ENCODE data around the gene TMEM170B. TPM values are rescaled to one million over a fixed set of nuclear protein-coding genes. Genes with fewer than 3 reads are reported as not detected.
"Not testable (repeated sequence)": the region's sequence is repeated elsewhere in the genome, so short reads cannot be mapped to it uniquely, and the experiment has no call there.

TMEM170B gene
- polyA plus RNA-seq, 3 donors = 9.1 to 11.5 (median 9.8) TPM

DNA sequence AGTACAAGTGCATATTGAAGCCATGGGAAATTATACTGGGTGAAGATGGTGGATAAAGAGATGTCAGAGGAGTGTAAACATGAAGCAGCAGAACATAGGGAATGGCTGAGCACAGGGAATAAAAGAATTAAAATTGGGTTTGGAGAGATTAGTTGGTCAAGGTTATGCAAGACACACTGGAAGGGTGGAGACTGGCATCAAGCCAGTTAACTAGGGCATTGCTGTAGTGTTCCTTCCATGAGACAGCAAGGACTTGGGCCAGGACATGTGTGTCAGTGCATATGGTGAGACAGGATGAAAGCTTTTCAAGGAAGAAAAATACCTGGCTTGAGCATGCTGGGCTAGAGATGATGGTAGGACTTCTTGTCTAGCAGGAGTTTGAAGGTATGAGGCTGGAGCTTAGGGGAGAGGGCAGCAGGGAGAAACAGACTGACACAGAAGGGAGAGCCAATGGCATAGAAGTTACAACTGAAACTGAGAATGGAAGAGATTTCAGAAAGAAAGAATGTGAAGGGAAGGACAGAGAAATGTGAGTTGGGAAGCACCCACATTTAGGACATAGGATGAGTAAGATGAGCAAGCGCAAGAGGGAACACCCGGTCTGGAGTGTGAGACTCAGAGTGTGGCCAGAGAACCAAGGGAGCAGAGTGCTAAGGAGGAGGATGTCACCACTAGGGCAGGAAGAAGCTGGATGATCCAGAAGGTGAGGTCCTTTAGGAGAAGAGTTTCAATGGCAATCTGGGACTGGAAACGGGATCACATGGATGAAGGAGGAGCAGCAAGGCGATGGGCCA lies 14.5 kb upstream of the TMEM170B start:
- DNase-seq (ENCODE audit: extremely low read depth in 1 of 11, low read depth in 9 of 11, low spot score in 4 of 11) = no peak

DNA sequence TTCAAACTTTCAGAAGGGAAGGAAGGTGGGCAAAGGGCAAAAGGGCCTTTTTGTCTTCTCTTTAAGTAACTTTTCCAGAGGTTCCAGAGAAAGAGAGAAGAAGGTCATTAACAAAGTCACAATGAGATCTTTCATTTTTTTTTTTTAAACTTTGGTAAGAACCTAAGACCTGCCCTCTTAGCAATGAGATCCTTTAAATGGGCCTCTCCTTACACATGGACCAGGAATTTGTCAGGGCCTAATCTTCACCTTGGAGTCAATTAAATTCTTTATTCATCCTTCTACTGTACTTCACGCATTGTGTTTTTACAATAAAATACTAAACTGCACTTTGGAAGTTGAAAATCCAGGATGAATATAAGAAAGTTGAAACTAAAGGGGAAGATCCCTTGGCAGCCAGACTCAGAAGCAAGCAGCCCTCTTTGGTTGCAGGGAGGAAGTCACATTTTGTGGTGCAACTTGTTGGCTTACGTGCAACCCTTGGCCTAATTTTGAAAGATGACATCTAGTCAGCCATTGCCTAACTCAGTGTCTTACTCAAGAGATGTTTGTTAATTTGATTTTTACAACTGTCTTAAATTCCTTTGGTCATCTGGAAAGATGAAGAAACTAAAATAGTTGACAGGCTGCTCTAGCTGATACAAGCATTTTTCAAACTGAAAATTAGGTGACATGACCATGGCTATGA lies 11.9 kb upstream of the TMEM170B start:
- DNase-seq (ENCODE audit: extremely low read depth in 1 of 11, low read depth in 9 of 11, low spot score in 4 of 11) = no peak

DNA sequence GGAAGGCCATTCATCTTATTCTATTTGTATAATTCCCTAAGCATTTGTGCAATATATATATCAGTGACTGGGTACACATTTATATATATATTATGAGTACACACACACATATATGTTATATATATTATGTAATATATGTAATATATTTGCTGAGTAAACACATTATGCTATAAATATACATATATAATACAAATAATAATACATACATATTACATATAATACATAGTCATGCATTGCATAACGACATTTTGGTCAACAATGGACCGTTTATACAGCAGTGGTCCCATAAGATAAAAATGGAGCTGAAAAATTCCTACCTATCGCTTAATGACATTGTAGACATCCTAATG lies 11.4 kb upstream of the TMEM170B start:
- DNase-seq (ENCODE audit: extremely low read depth in 1 of 11, low read depth in 9 of 11, low spot score in 4 of 11) = no peak

DNA sequence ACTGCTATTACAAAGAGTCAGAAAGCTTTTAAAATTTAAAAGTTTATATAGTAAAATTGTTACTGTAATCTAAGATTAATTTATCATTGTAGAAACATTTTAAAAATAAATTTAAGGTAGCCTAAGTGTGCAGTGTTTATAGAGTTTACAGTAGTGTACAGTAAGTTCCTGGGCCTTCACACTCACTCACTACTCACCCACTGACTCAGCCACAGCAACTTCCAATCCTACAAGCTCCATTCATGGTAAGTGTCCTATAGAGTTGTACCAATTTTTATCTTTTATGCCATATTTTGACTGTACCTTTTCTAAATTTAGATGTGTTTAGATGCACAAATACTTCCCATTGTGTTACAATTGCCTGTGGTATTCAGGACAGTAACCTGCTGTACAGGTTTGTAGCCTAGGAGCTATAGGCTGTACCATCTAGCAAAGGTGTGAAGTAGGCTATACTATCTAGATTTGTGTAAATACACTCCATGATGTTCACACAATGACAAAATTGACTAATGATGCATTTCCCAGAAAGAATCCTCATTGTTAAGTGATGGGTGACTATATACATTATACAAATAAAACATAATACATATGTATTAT lies 10.2 kb upstream of the TMEM170B start:
- no peak for DNase-seq (ENCODE audit: extremely low read depth in 1 of 11, low read depth in 9 of 11, low spot score in 4 of 11)

DNA sequence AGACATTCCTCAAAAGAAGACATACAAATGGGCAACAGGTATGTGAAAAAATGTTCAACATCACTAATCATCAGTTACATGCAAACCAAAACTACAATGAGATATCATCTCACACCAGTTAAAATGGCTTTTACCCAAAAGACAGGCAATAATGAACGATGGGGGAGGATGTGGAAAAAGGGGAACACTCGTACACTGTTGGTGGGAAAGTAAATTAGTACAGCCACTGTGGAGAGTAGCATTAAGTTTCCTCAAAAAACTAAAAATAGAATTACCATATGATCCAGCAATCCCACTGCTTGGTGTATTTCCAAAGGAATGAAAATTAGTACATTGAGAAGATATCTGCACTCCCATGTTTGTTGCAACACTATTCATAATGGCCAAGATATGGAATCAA lies 8.6 kb upstream of the TMEM170B start:
- no peak for DNase-seq (ENCODE audit: extremely low read depth in 1 of 11, low read depth in 9 of 11, low spot score in 4 of 11)

DNA sequence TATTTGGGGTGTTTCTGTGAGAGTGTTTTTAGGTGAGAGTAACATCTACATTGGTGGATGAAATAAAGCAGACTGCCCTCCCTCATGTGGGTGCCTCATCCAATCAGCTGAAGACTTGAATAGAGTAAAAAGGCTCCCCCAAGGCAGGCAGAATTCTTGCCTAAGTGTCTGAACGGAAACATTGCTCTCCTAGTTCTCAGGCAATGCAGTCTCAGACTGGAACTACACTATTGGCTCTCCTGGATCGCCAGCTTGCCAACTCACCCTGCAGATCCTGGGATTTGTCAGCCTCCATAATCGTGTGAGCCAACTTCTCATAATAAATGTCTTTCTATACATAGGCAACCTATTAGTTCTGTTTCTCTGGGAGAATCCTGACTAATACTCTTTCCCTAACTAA lies 5.5 kb upstream of the TMEM170B start:
- no peak for DNase-seq (ENCODE audit: extremely low read depth in 1 of 11, low read depth in 9 of 11, low spot score in 4 of 11)

DNA sequence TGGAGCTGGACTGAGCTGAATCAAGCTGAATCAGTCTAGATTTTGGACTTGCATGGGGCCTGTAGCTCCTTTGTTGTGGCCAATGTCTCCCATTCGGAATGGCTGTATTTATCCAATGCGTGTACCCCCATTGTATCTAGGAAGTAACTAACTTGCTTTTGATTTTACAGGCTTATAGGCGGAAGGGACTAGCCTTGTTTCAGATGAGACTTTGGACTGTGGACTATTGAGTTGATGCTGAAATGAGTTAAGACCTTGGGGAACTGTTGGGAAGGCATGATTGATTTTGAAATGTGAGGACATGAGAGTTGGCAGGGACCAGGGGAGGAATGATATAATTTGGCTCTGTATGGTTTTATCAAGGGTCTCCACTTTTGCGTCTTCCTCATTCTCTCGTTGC lies 3.0 kb upstream of the TMEM170B start:
- no peak for DNase-seq (ENCODE audit: extremely low read depth in 1 of 11, low read depth in 9 of 11, low spot score in 4 of 11)

DNA sequence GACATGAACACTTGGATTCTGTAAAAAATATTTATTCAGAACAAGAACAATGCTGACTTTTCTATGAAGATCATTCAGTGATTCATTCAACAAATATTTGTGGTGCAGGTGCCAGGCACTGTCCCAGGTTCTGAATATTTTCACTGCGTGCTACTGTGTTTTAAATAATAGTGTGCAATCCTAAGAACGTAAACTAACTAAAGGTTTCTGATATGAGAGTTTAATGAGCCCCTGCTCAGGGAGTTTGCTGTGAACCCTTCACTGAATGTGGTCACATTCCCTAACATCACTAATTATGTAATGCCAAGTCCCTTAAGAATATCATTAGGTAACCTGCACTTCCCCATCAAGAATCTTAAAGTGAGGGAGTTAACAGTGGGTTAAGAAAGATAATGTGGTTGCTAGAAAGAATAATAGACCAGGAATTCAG lies 1.7 kb upstream of the TMEM170B start:
- no peak for DNase-seq (ENCODE audit: extremely low read depth in 1 of 11, low read depth in 9 of 11, low spot score in 4 of 11)

DNA sequence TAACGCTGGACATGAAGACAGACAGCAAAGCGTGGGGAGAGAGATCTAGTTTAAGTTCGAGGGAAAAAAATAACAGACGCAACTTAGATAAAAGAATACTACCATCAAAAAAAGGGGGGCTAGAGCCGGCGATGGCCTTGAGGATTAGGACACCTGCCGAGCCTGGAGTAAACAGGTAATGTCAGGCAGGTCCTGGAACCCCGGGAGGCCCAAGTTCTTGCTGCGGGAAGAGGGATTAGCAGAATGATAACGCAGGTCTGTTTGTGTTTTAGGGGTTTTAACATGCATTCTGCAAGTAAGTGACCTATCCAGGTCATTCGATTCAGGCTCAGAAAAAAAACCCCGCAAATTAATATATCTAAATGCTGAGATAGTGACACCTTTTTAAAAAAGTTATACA lies 754 bp upstream of the TMEM170B start:
- DNase-seq (ENCODE audit: extremely low read depth in 1 of 11, low read depth in 9 of 11, low spot score in 4 of 11) = peak in 2 of 11 donors; percentile 3 to 7

DNA sequence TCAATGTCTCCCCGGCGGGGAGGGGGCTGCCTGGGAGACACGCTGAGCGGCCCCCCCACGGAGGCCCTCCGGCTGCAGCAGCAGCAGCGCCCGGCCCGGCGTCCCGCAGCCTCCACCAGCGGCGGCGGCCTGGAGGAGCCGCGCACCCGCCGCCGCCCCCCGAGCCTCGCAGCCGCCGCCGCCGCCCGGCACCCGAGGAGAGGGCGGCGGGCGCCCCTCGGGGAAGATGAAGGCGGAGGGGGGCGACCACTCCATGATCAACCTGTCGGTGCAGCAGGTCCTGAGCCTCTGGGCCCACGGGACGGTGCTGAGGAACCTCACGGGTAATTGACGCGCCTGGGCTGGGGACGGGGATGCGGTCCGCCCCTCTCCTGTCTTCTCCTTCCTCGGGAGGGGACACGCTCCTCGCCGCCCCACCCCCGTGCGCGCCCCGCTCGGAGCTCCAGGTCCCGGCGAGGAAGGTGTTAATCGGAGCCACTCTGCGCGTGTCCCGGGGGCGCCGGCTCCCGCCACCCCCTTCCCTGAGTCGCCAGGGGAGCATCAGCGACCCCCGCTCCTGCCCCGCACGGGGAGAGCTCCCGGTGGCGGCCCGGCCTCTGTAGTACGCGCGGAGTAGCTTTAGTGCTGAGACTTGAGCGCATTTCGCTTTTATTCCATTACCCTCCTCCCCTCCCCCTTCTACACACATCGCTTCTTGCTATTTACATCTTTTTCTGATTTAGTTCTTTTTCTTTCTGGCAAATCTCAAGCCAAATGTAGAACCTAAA lies 686 bp downstream of the TMEM170B start:
- peak in 3 of 11 donors; percentile 17 to 26 (median 19) for DNase-seq (ENCODE audit: extremely low read depth in 1 of 11, low read depth in 9 of 11, low spot score in 4 of 11)

DNA sequence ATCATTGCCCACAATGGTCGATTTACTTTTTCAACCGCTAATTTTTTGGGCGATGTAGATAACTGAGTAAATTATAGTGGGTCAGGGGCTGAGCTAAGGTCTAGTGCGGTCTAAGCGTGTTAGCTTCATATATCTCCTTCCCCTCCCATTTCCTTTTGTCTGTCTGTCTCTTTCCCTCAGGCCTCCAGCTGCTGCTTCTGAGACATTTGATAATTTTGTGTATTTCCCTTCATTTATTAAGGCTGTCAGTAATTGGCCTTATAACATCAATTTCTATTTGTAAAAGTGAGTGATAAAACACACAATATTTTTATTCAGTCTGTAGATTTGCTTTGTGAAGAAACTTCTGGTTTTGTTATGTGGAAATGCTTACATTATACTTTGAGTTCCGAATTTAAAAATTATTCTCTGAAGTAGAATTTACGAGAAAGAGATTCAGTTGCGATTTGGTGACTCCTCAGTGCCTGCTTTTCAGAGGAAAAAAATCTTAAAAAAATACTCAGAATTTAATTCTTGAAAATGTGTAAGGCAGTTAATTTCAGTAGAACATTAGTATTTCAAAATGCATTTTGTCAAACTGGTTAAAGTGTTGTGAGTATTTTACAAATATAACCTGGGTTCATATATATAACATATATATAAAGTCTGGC lies 1.4 kb downstream of the TMEM170B start:
- no peak for DNase-seq (ENCODE audit: extremely low read depth in 1 of 11, low read depth in 9 of 11, low spot score in 4 of 11)

DNA sequence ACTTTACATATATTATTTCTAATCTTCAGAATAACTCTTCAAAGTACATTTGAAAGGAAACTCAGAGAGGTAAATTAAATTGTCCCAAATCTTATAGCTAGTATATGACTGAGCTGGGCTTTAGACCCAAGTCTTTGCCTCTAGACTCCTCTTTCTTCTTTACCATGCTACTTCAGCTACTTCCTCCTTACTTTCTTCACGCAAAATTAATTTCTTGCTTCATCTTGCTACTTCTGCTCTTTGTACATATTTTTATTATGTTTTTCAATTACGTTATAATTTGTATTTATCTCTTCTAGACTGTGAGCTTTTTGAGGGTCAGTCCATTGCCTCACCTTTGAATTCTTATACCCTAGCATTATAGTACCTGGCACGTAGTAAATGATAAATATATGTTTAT lies 5.3 kb downstream of the TMEM170B start:
- no peak for DNase-seq (ENCODE audit: extremely low read depth in 1 of 11, low read depth in 9 of 11, low spot score in 4 of 11)

DNA sequence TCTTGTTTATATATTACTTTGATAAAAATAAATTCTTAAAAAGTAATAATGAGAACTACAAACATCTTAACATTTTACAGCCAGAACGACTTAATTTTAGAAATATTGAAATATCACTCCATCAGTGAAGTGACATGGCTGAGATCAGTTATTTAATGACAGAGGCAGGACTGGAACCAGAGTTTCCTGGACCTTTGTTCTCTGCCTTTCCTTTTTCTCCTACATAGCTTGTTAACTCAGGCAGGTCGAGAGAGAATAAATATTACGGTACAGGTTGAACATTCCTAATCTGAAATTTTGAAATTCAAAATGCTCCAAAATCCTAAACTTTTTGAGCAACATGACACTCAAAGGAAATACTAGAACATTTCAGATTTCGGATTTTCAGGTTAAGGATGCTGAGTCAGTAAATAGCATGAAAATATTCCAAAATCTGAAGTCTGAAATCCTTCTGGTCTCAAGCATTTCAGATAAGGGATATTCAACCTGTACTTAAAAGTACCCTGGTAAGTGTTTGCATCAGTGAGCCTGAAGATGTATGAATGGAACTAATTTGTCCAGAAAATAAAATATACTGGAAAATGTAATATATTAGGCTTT lies 6.5 kb downstream of the TMEM170B start:
- DNase-seq (ENCODE audit: extremely low read depth in 1 of 11, low read depth in 9 of 11, low spot score in 4 of 11) = no peak

DNA sequence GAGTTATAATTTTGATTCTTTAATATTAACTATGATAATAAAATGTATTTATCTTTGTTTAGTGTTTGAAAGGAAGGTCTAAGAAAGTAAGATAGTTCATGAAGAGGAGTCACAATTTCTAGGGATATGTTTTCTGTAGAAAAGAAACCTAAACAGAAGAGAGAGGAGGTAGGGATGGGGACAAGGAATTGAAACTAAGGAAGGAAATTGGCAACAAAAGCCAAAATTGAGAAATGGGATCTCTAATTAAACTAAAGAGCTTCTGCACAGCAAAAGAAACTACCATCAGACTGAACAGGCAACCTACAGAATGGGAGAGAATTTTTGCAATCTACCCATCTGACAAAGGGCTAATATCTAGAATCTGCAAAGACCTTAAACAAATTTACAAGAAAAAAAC lies 10.3 kb downstream of the TMEM170B start:
- not testable (repeated sequence) for DNase-seq (ENCODE audit: extremely low read depth in 1 of 11, low read depth in 9 of 11, low spot score in 4 of 11)

DNA sequence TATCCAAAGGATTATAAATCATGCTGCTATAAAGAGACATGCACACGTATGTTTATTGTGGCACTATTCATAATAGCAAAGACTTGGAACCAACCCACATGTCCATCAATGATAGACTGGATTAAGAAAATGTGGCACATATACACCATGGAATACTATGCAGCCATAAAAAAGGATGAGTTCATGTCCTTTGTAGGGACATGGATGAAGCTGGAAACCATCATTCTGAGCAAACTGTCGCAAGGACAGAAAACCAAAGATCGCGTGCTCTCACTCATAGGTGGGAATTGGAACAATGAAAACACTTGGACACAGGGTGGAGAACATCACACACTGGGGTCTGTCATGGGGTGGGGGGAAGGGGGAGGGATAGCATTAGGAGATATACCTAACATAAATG lies 11.0 kb downstream of the TMEM170B start:
- not testable (repeated sequence) for DNase-seq (ENCODE audit: extremely low read depth in 1 of 11, low read depth in 9 of 11, low spot score in 4 of 11)

DNA sequence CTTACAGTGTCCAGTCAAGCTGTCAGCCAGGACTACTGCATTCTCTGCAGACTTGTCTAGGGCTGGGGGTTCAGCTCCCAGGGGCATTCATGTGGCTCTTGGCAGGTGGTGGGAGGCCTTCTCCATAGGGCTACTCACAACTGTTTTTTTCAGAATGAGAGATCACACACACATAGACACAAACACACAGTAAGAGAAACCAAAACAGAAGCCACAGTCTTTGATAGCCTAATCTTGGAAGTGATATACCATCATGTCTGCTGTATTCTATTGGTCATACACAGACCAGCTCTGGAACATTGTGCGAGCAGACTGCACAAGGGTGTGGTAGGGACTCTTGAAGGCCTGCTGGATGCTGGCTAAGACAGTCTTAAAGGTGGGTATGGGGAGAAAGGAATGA lies 13.5 kb downstream of the TMEM170B start:
- no peak for DNase-seq (ENCODE audit: extremely low read depth in 1 of 11, low read depth in 9 of 11, low spot score in 4 of 11)

DNA sequence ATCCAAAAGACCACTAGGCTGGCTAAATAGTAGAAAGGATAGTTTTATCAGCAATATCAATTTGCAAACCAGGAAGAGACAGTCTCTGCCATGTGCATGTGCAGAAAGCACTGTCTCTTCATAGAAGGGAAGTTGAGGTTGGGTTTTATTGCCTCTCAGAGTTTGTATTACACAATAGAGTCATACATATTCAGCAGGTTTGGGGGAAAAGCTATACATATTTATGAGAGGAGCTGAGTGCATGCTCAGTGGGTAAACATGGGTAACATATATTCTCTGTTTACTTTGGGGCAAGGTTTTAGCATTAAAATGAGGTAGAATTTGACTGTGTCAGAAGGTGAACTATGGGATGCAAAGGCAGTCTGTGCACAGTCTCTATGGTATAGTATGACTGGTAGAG lies 14.9 kb downstream of the TMEM170B start:
- no peak for DNase-seq (ENCODE audit: extremely low read depth in 1 of 11, low read depth in 9 of 11, low spot score in 4 of 11)

DNA sequence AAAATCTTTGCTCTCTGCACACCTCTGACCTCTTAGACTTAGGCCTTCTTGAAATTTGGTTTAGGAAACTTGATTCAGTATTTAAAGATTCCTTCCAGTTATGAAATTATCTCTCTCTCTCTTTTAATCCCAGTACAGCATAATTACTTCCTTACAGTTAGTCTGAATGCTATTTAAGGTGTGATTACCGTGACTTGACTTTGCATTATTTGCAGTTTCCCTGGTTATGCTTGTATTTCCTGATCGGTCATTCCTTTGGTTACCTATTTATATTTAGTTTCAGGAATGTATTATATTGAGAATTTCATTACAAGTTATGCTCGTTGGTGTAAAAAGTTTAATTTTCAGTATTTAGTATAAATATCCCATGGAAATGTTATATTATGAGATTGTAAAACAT lies 16.3 kb downstream of the TMEM170B start:
- DNase-seq (ENCODE audit: extremely low read depth in 1 of 11, low read depth in 9 of 11, low spot score in 4 of 11) = no peak

DNA sequence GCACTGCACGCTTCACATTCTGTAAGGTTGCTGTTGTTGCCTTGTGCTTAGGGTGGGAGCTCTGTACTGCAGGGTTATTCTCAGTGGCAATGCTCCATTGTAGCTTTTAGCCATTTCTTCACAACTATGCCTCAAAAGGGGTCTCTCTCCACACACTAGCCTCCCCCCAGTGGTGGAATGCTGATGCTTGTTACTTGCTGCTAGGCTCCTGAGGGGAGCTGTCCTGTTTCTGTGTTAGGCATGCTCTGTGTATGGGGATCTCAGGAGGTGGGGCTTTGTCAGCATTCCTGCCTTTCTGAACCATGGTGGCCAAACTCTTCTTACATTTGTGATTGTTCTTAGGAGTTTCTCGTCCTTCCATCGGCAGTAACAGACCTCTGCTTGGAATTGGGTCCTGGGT lies 18.8 kb downstream of the TMEM170B start:
- DNase-seq (ENCODE audit: extremely low read depth in 1 of 11, low read depth in 9 of 11, low spot score in 4 of 11) = no peak
